ENCODE results near the gene ZNF428.

ZNF428 gene

DNA sequence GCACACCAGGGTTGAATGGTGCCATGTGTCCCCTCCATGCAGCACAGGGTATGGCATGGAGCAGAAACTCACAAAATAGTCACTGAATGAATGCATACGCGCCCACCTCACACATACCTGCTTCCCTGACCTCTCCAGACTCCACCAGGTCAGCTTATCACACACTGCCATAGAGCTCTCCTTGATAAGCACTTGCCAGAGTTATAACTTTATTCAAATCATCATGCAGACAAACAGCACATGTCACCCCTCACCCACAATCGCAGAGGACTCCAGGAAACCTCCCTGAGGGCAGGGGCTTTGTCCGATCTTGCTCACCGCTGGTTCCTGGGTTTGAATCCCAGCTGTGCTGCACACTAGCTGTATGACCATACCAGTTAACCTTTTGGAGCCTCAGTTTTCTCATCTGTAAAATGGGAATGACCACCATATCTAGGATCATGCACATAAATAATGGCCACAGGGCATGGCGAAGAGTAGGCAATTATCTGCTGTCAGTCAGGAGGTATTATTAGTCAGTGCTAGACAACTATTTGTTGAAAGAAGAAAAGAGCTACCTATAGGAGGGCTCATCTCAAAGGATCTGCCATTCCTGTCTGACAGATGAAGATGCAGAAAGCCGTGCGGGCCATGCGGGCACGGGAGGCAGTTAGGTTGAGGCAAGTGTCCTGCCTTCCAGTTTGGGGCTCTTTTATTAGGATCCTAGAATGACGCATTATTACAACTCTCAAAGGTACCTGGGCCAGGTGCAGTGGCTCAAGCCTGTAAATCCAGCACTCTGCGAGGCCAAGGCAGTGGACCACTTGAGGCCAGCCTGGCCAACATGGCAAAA is 58.1 kb downstream of the ZNF428 start:
- DNase-seq: no peak

DNA sequence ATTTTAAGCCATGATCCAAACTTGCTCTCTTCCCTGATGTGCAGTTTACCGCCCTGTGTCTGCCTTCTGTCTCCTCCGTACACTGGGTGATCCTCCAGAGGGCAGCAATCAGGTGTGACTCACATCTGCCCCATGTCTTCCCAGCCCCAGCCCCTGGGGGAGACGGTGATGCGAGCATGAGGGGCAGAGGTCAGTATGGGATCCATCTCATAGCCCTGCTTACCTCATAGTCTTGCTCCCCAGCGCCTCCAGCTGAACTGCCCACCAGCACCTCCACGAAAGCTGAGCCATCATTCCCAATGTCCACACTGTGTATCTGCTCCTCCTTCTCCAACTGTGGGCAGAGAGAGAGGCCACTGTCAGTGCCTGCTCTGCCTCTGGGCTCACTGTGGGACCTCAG is 58.7 kb downstream of the ZNF428 start:
- no peak for DNase-seq

Measured in femur (tissue), 1 donor.